Testis (tissue), 3 donors: ENCODE results near the gene FGF19. TPM values are rescaled to one million over a fixed set of nuclear protein-coding genes. Genes with fewer than 3 reads are reported as not detected.

Source experiments
- DNase-seq: peaks from one replicate; pipeline ENCODE4 v3.0.0-alpha.2; 2019
- H3K27ac ChIP-seq, 2 donors: fragments of 200-600 bp; sonication (generic); one replicate each; pipeline ENCODE4 v1.5.1; 2019
- H3K27me3 ChIP-seq: fragments of 200-600 bp; sonication (generic); one replicate; pipeline ENCODE4 v1.5.1; 2019
- H3K36me3 ChIP-seq: fragments of 200-600 bp; sonication (generic); one replicate; pipeline ENCODE4 v1.5.1; 2017; ENCODE audit warnings: low read depth; ENCODE audit errors: missing control alignments
- H3K4me1 ChIP-seq: fragments of 200-600 bp; sonication (generic); one replicate; pipeline ENCODE4 v1.5.1; 2019
- H3K4me3 ChIP-seq, 2 donors: fragments of 200-600 bp; sonication (generic); one replicate each; pipeline ENCODE4 v1.5.1; 2017 to 2019
- H3K9me3 ChIP-seq: fragments of 200-600 bp; sonication (generic); one replicate; pipeline ENCODE4 v1.5.1; 2017
- CTCF ChIP-seq, 3 experiments: fragments of 450-650 bp in 2 of 3; fragments of 200-600 bp in 1 of 3; sonication (generic) in 1 of 3; IDR thresholded peaks; one replicate each; pipeline ENCODE4 v1.5.1; 2016 to 2019; ENCODE audit warnings: antibody characterized with exemption in 3 of 3, mild to moderate bottlenecking in 2 of 3, moderate library complexity in 1 of 3
- POLR2A ChIP-seq: fragments of 450-650 bp; IDR thresholded peaks from one replicate; pipeline ENCODE4 v1.6.1; 2017; ENCODE audit warnings: antibody characterized with exemption, mild to moderate bottlenecking, moderate library complexity
- WGBS, 2 donors: methylation state at CpG; one replicate each; pipeline ENCODE4 v1.1.5; 2018; 5-methylcytosine and 5-hydroxymethylcytosine counted together
- intact Hi-C: fragments of 100-400 bp; cut with DNase I; formaldehyde crosslinking; loops from one replicate; pipeline ENCODE4 v1.15.1; 2023; ENCODE audit warnings: low total_unique reads
- polyA plus RNA-seq: library from polyadenylated mRNA; stranded (reverse); fragments of 350-450 nt; fragmentation: Illumina TruSeq; extraction: RNeasy Lipid Tissue Mini Kit (QIAGEN cat#74804); gene quantifications from one replicate; pipeline ENCODE4 v1.2.3, GENCODE V29; 2014; ENCODE audit warnings: low read depth, low replicate concordance; ENCODE audit not compliant: insufficient read depth
- total RNA-seq, 2 donors: library from RNA; depleted of rRNA; stranded (reverse); fragments of >200 nt; gene quantifications; one replicate each; pipeline ENCODE4 v1.2.3, GENCODE V29; 2016

The FGF19 gene
- total and polyA plus RNA-seq, 3 donors from 2014 or later = 0.31 to 0.37 (median 0.31) TPM

DNA sequence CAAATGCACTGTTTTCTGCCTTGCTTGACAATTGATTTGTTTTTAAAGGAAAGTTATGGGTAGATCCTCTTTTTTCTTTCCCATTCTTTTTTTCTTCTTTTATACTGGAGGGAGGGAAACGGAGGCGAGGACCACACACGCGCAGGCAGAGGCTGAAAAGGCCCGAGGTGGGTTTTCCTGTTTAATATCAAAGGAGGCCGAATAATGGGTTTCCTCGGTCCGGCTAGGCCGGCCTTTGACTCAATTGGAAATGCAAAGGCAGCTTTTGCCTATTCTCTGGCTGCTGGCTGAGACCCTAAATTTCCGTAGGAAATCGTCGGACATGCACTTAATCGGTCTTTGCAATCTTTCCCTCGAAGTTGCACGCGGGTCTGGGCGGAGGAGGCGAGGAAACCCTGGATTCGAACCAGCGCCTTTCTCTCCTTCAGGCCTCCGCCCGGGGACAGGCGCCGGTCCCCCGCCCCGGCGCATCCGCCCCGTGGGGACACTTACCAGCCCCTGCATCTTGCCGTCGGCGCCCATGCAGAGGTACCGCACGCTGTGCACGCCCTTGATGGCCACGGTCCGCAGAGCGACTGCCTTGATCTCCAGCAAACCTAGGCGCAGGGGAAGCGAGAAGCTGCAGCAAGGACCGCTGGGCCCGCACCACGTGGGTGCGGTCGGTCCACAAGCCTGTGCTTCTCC lies 911 bp downstream of the FGF19 start:
- no peaks in the 10 kb centered on the region for H3K4me1 ChIP-seq
- no peak overlapping the region for H3K27ac ChIP-seq
- H3K27me3 ChIP-seq = no peaks in the 10 kb centered on the region
- DNase-seq = no peak
- H3K9me3 ChIP-seq = no peaks in the 10 kb centered on the region
- no peak for TF ChIP-seq CTCF (IDR thresholded peaks at IDR 0.05)
- TF ChIP-seq POLR2A = no peak
- H3K4me3 ChIP-seq = peak overlapping the region in 1 of 2 donors; percentile 29
- no peaks in the 10 kb centered on the region for H3K36me3 ChIP-seq
- intact Hi-C loops = no loop called here
- 17 to 27% methylated on average over 16 to 45 of the region's 45 CpGs for WGBS, 2 donors

DNA sequence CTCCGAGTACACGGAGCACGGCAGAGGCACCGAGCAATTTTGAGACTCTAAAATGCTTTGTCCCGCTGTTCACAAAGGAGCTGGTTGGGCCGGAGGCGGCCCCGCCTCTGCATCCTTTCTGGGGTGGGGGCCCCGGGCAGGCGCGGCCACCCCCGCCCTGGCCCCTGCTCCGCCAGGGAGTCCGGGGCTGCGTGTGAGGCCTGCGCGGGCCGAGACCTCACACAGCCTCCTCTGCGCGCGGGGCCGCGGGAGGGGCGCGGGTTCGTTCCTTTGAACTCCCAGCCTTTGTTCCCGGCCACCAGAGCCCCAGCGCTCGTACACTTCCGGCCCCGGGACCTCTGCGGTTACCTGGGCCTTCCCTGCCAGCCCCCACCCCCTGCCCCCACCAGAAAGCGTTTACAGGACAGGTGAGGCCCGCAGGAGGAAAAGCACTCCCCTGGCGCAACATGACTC lies 1.6 kb downstream of the FGF19 start:
- TF ChIP-seq CTCF (IDR thresholded peaks at IDR 0.05) = no peak
- no peak for TF ChIP-seq POLR2A
- Histone ChIP-seq H3K27me3 (no peaks in the 10 kb centered on the region), H3K4me3 (peak overlapping the region in 1 of 2 donors; percentile 29), H3K4me1 (no peaks in the 10 kb centered on the region), H3K36me3 (no peaks in the 10 kb centered on the region), H3K9me3 (no peaks in the 10 kb centered on the region), H3K27ac (no peak overlapping the region)
- DNase-seq = no peak
- WGBS, 2 donors = 4 to 30% methylated on average over 7 to 32 of the region's 35 CpGs
- intact Hi-C loops = no loop called here

DNA sequence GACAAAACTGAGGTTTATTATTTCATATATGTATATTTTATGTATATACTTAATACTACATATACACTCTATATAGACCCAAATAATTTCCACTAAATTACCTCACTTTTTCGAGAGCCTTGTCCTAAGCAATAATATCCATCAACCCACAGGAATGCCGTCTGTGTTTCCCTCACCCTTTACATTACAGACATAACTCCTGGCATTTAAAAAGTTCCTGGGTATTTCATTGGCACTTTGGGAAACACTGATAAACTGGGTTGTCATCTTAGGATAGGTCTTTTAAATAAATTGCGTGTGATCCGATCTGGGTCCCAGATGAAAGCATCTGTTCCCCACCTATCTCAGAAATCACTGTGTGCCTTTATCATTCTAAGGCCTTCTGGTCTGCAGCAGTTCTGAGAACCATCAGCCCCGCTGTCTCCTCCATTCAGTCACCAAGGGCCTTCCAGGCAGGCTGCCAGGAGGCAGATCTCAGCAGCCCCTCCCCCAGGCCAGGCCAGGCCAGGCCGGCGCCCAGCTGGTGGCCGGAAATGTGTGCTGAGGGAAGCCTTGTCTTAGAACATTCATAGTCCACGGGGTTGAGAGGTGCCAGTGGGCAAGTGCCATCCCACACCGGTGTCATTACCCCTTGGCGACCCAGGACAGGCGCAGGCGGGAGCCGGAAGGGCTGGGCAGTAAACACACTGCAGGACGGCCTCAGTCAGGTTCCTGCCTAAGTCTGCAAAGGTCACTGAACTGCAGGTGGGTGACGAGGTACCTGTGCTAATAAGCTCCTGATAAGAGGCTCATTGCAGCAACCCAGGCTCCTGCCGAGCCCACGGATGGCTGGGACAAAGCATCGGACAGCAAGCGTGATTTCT lies 3.3 kb downstream of the FGF19 start:
- 46 to 62% methylated on average over 18 to 20 of the region's 20 CpGs for WGBS, 2 donors

GRCh38 chr11:69699213-69699612 lies 4.6 kb downstream of the FGF19 start:
- DNase-seq = peak; percentile 72
- no peak overlapping the region for H3K4me3 ChIP-seq
- intact Hi-C loops = loop anchor here (10.0 kb wide), 1 partner anchor 186 kb away; no protein-coding TSS in a partner anchor
- H3K9me3 ChIP-seq = no peaks in the 10 kb centered on the region
- H3K27me3 ChIP-seq = no peaks in the 10 kb centered on the region
- H3K27ac ChIP-seq = no peak overlapping the region
- H3K36me3 ChIP-seq = no peaks in the 10 kb centered on the region
- 32 to 45% methylated on average over 13 of the region's 13 CpGs for WGBS, 2 donors
- no peaks in the 10 kb centered on the region for H3K4me1 ChIP-seq
- no peak for TF ChIP-seq CTCF (IDR thresholded peaks at IDR 0.05)
- TF ChIP-seq POLR2A = no peak

More for the DNA sequence above, 3.3 kb downstream of the FGF19 start:
- H3K27ac ChIP-seq = no peak overlapping the region
- no peaks in the 10 kb centered on the region for H3K9me3 ChIP-seq
- H3K4me3 ChIP-seq = no peak overlapping the region
- H3K27me3 ChIP-seq = no peaks in the 10 kb centered on the region
- peak; percentile 60 for DNase-seq
- no peaks in the 10 kb centered on the region for H3K4me1 ChIP-seq
- H3K36me3 ChIP-seq = no peaks in the 10 kb centered on the region
- intact Hi-C loops = no loop called here
- TF ChIP-seq POLR2A = no peak
- no peak for TF ChIP-seq CTCF (IDR thresholded peaks at IDR 0.05)
